Measurements from ENCODE around the gene CLIC4.
"Not testable (repeated sequence)": the region's sequence is repeated elsewhere in the genome, so short reads cannot be mapped to it uniquely, and the experiment has no call there.

CLIC4 gene
- 0.96 to 36.5 (median 16.9) reads per million in 3 experiments for total RNA-seq

- DNase-seq: peak; percentile 99
These were observed at the start of gene CLIC4 for GRCh38 chr1:24744911-24745710. CLIC4 (plus strand) TSS chr1:24745447; CDS start chr1:24745554, 107 bp downstream.

- no peak for DNase-seq
These were observed 49.0 kb upstream of the CLIC4 start for GRCh38 chr1:24696041-24696755.

GRCh38 chr1:24696756-24697330, 48.4 kb upstream of the CLIC4 start:
- no peak for DNase-seq

- DNase-seq: not testable (repeated sequence)
These were observed 47.7 kb upstream of the CLIC4 start for GRCh38 chr1:24697453-24698001.

GRCh38 chr1:24698326-24698725, 46.9 kb upstream of the CLIC4 start:
- not testable (repeated sequence) for DNase-seq

- DNase-seq: no peak
These were observed 45.6 kb upstream of the CLIC4 start for GRCh38 chr1:24699628-24700027.

- no peak for DNase-seq
These were observed 42.5 kb upstream of the CLIC4 start for GRCh38 chr1:24702511-24703293.

GRCh38 chr1:24704411-24705259, 40.6 kb upstream of the CLIC4 start:
- no peak for DNase-seq

- peak; percentile 27 for DNase-seq
These were observed 39.8 kb upstream of the CLIC4 start for GRCh38 chr1:24705260-24706073.

- not testable (repeated sequence) for DNase-seq
These were observed 39.2 kb upstream of the CLIC4 start for GRCh38 chr1:24706074-24706389.

- no peak for DNase-seq
These were observed 37.6 kb upstream of the CLIC4 start for GRCh38 chr1:24707687-24708086.

- no peak for DNase-seq
These were observed 36.3 kb upstream of the CLIC4 start for GRCh38 chr1:24708938-24709337.

- DNase-seq: no peak
These were observed 35.3 kb upstream of the CLIC4 start for GRCh38 chr1:24709791-24710441.

GRCh38 chr1:24711329-24711728, 33.9 kb upstream of the CLIC4 start:
- no peak for DNase-seq

- no peak for DNase-seq
These were observed 32.1 kb upstream of the CLIC4 start for GRCh38 chr1:24713176-24713575.

- DNase-seq: no peak
These were observed 31.5 kb upstream of the CLIC4 start for GRCh38 chr1:24713736-24714135.

GRCh38 chr1:24714859-24715520, 30.3 kb upstream of the CLIC4 start:
- no peak for DNase-seq

- DNase-seq: no peak
These were observed 29.6 kb upstream of the CLIC4 start for GRCh38 chr1:24715658-24716057.

GRCh38 chr1:24717887-24718650, 27.2 kb upstream of the CLIC4 start:
- no peak for DNase-seq
